ENCODE measurements around the gene PLIN3. TPM values are rescaled to one million over a fixed set of nuclear protein-coding genes. Genes with fewer than 3 reads are reported as not detected.
"Not testable (repeated sequence)": the region's sequence is repeated elsewhere in the genome, so short reads cannot be mapped to it uniquely, and the experiment has no call there.

Gene PLIN3
- total and polyA plus RNA-seq, 2 of the 4 experiments (the other 2 are of a cell fraction): 147 to 246 TPM

DNA sequence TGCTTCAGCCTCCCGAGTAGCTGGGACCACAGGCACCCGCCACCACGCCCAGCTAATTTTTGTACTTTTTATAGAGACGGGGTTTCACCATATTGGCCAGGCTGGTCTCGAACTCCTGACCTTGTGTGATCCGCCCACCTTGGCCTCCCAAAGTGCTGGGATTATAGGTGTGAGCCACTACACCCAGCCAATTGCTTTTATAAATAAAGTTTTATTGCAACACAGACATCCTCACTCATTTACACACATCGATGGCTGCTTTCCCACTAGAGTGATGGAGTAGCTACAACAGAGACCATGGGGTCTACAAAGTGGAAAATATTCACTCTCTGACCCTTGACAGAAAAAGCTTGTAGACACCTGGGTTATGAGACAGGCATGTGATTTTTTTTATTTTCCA is 45.1 kb downstream of the PLIN3 start:
- H3K79me1 ChIP-seq (ENCODE audit: low read depth in 1 of 2, low read length in 2 of 2): peaks cover 15 to 47% of the 10 kb centered on the region in 2 experiments
- intact Hi-C loops (cut with micrococcal nuclease); H4K8ac ChIP-seq (ENCODE audit: low read depth in 2 of 2, low read length in 2 of 2); in situ Hi-C loops (cut with MboI; ENCODE audit: low sequenced_read_pairs); H3K9me1 ChIP-seq (ENCODE audit: insufficient read depth, low read length); H2BK120ac ChIP-seq (ENCODE audit: low read depth, low read length); H3K18ac ChIP-seq (ENCODE audit: low read depth, low read length); H3K4me1 ChIP-seq (ENCODE audit: control insufficient read depth, insufficient read depth, low read length); H3K27me3 ChIP-seq (ENCODE audit: control insufficient read depth, insufficient read depth, low read length); H3K4me2 ChIP-seq (ENCODE audit: low read depth, low read length); H2AK5ac ChIP-seq (ENCODE audit: low read depth, low read length); H2AFZ ChIP-seq (replicated peaks; ENCODE audit: low read length, poor library complexity); H3K4ac ChIP-seq (ENCODE audit: low read depth, low read length); H3K23ac ChIP-seq (ENCODE audit: low read depth, low read length); BruUV-seq (replicated peaks); H2BK20ac ChIP-seq (ENCODE audit: low read depth, low read length); H3K56ac ChIP-seq (ENCODE audit: extremely low read depth, insufficient read depth, low read length); ATAC-seq (ENCODE audit: low read depth); H4K91ac ChIP-seq (ENCODE audit: insufficient read depth, low read depth, low read length); H2BK15ac ChIP-seq (ENCODE audit: low read depth, low read length); DNase-seq; H4K5ac ChIP-seq (ENCODE audit: low read depth, low read length); H3K9me3 ChIP-seq (ENCODE audit: control insufficient read depth, insufficient read depth, low read length); H3K27ac ChIP-seq (ENCODE audit: insufficient read depth, low read length); POLR2A ChIA-PET (ENCODE audit: unreplicated experiment); H2AK9ac ChIP-seq (replicated peaks; ENCODE audit: low read depth, low read length, poor library complexity); H2BK5ac ChIP-seq (ENCODE audit: low read depth, low read length, poor library complexity, severe bottlenecking); H3K9ac ChIP-seq (ENCODE audit: low read depth, low read length); dilution Hi-C loops (cut with HindIII; ENCODE audit: low sequenced_read_pairs, unreplicated experiment); H3K4me3 ChIP-seq (ENCODE audit: insufficient read depth, low read depth, low read length); H3K14ac ChIP-seq (replicated peaks; ENCODE audit: low read depth, low read length); CTCF ChIA-PET: not testable (repeated sequence)
- peaks cover 19% of the 10 kb centered on the region for H3K36me3 ChIP-seq (ENCODE audit: control insufficient read depth, insufficient read depth, low read length)
- WGBS, 2 experiments (ENCODE audit: extremely low coverage in 2 of 2, insufficient read length in 1 of 2): 95% methylated on average over 4 of the region's 7 CpGs; no CpG with 5 or more reads in 1 of the 2 experiments
- H4K20me1 ChIP-seq (ENCODE audit: insufficient read depth, low read length): peaks cover 20% of the 10 kb centered on the region

All from IMR-90 (cell line).